Natural killer cell (primary cell): ENCODE data around the gene NAA10. TPM values are rescaled to one million over a fixed set of nuclear protein-coding genes. Genes with fewer than 3 reads are reported as not detected.

Source experiments
- ATAC-seq, 3 donors: fragments of 150-1000 bp in 2 of 3; fragments of 200-7000 bp in 1 of 3; cut with Tn5 transposase; 1 replicate in 1 of 3; 2 replicates in 2 of 3; pipeline ENCODE4 v1.10.0; 2021; ENCODE audit warnings: mild to moderate bottlenecking in 2 of 3, moderate library complexity in 2 of 3
- DNase-seq, 2 donors: peaks; one replicate each; pipeline versions ENCODE4 v3.0.0 to v3.0.0-alpha.2; 2013 to 2021; ENCODE audit warnings: mixed read lengths in 1 of 2
- H3K27ac ChIP-seq: one replicate; pipeline ENCODE4 v1.5.1; 2013; ENCODE audit warnings: mild to moderate bottlenecking, low read length
- H3K27me3 ChIP-seq: one replicate; pipeline ENCODE4 v1.6.1; 2013; ENCODE audit warnings: low read length; ENCODE audit not compliant: control insufficient read depth, insufficient read depth
- H3K36me3 ChIP-seq: one replicate; pipeline ENCODE4 v1.6.1; 2013; ENCODE audit warnings: low read length; ENCODE audit not compliant: control insufficient read depth, insufficient read depth
- H3K4me1 ChIP-seq: one replicate; pipeline ENCODE4 v1.6.1; 2013; ENCODE audit warnings: low read length; ENCODE audit not compliant: control insufficient read depth, insufficient read depth
- H3K4me3 ChIP-seq: one replicate; pipeline ENCODE4 v1.5.1; 2013; ENCODE audit warnings: low read length
- H3K9me3 ChIP-seq: one replicate; pipeline ENCODE4 v1.6.1; 2013; ENCODE audit warnings: low read length; ENCODE audit not compliant: control insufficient read depth, insufficient read depth
- H3K27ac Mint-ChIP-seq, 2 donors: one replicate each; pipeline ENCODE4 v1.8.0; 2022; ENCODE audit warnings: mild to moderate bottlenecking in 2 of 2, mixed read lengths in 2 of 2, moderate library complexity in 1 of 2
- H3K27me3 Mint-ChIP-seq, 2 donors: one replicate each; pipeline ENCODE4 v1.8.0; 2022; ENCODE audit warnings: low read depth in 2 of 2, mixed read lengths in 2 of 2
- H3K36me3 Mint-ChIP-seq: one replicate; pipeline ENCODE4 v1.8.0; 2022; ENCODE audit warnings: mixed read lengths
- H3K4me1 Mint-ChIP-seq, 2 donors: one replicate each; pipeline ENCODE4 v1.8.0; 2022; ENCODE audit warnings: mixed read lengths in 2 of 2
- H3K4me3 Mint-ChIP-seq: one replicate; pipeline ENCODE4 v1.8.0; 2022; ENCODE audit warnings: mild to moderate bottlenecking, moderate library complexity, mixed read lengths
- H3K9me3 Mint-ChIP-seq, 2 donors: one replicate each; pipeline ENCODE4 v1.8.0; 2022; ENCODE audit warnings: mixed read lengths in 2 of 2
- CTCF ChIP-seq: fragments of 200-600 bp; IDR thresholded peaks from one replicate; pipeline ENCODE4 v1.8.0; 2022; ENCODE audit warnings: antibody characterized with exemption
- WGBS: methylation state at CpG from one replicate; pipeline ENCODE4 v1.1.7; 2013; ENCODE audit warnings: missing lambda C conversion rate; ENCODE audit not compliant: insufficient coverage; 5-methylcytosine and 5-hydroxymethylcytosine counted together
- intact Hi-C: fragments of 100-400 bp; cut with micrococcal nuclease; formaldehyde crosslinking; loops from one replicate; pipeline ENCODE4 v1.14.2; 2022
- total RNA-seq, 4 donors: library from RNA; stranded (reverse); fragments of 120-200 nt in 1 of 4; gene quantifications; one replicate each; pipeline versions ENCODE4 v1.2.3 to v1.2.4, GENCODE V29; 2013 to 2022

NAA10 gene
- 10 to 100 TPM; 63.4 to 82.3 (median 73.1) TPM for total RNA-seq
- total RNA-seq (2013), result 43.7 TPM

- peak within 1 kb of the TSS; percentile 86 for H3K4me3 Mint-ChIP-seq
- Histone ChIP-seq H3K9me3 (no peaks in the 10 kb centered on the region), H3K36me3 (peaks cover 22% of the 10 kb centered on the region), H3K27me3 (no peaks in the 10 kb centered on the region), H3K4me1 (peaks cover 17% of the 10 kb centered on the region), H3K4me3 (peak within 1 kb of the TSS; percentile 46), H3K27ac (no peak within 1 kb of the TSS)
- intact Hi-C loops, result no loop called here
- H3K4me1 Mint-ChIP-seq, result peaks cover 4 to 18% of the 10 kb centered on the region in 2 donors
- peak; percentile 41 to 70 for DNase-seq
- no peaks in the 10 kb centered on the region for H3K36me3 Mint-ChIP-seq
- H3K27ac Mint-ChIP-seq, result peak within 1 kb of the TSS; percentile 50 to 64
- H3K27me3 Mint-ChIP-seq, result no peaks in the 10 kb centered on the region
- no peak for TF ChIP-seq CTCF
- under 1% methylated on average over 75 of the region's 87 CpGs for WGBS
- peak; percentile 91 to 96 (median 94) for ATAC-seq
- no peaks in the 10 kb centered on the region for H3K9me3 Mint-ChIP-seq
Observed at GRCh38 chrX:153934762-153935325, at the start of gene NAA10. NAA10 (minus strand) TSS chrX:153935037; CDS start chrX:153934904, 133 bp downstream.

GRCh38 chrX:153983321-153983801, 48.5 kb upstream of the NAA10 start:
- Histone ChIP-seq H3K27me3 (no peaks in the 10 kb centered on the region), H3K36me3 (no peaks in the 10 kb centered on the region), H3K9me3 (no peaks in the 10 kb centered on the region), H3K4me3 (no peak overlapping the region), H3K27ac (peak overlapping the region; percentile 42), H3K4me1 (peaks cover 67% of the 10 kb centered on the region)
- Mint-ChIP-seq H3K27me3 (peaks cover 0 to 6% of the 10 kb centered on the region in 2 donors), H3K4me3 (no peak overlapping the region), H3K27ac (no peak overlapping the region), H3K9me3 (no peaks in the 10 kb centered on the region), H3K36me3 (no peaks in the 10 kb centered on the region), H3K4me1 (peaks cover 19 to 26% of the 10 kb centered on the region in 2 donors)
- ATAC-seq, result peak in 1 of 3 donors; percentile 6
- 45% methylated on average over 12 of the region's 12 CpGs for WGBS
- intact Hi-C loops, result no loop called here
- peak in 1 of 2 donors; percentile 49 for DNase-seq
- TF ChIP-seq CTCF, result no peak

GRCh38 chrX:153981771-153982533, 47.1 kb upstream of the NAA10 start:
- ATAC-seq, result peak in 1 of 3 donors; percentile 12
- peak overlapping the region; percentile 81 to 82 for H3K27ac Mint-ChIP-seq
- Histone ChIP-seq H3K27ac (peak overlapping the region; percentile 74), H3K4me3 (peak overlapping the region; percentile 13), H3K9me3 (no peaks in the 10 kb centered on the region), H3K36me3 (no peaks in the 10 kb centered on the region), H3K4me1 (peaks cover 67% of the 10 kb centered on the region), H3K27me3 (no peaks in the 10 kb centered on the region)
- H3K36me3 Mint-ChIP-seq, result no peaks in the 10 kb centered on the region
- peak overlapping the region; percentile 47 for H3K4me3 Mint-ChIP-seq
- intact Hi-C loops, result no loop called here
- WGBS, result 53% methylated on average over 49 of the region's 52 CpGs
- no peaks in the 10 kb centered on the region for H3K9me3 Mint-ChIP-seq
- H3K4me1 Mint-ChIP-seq, result peaks cover 19 to 26% of the 10 kb centered on the region in 2 donors
- peaks cover 0 to 6% of the 10 kb centered on the region in 2 donors for H3K27me3 Mint-ChIP-seq
- no peak for TF ChIP-seq CTCF
- peak in 1 of 2 donors; percentile 79 for DNase-seq
